HG03175 (cell line): ENCODE results near the gene ERH.
"Not testable (repeated sequence)": the region's sequence is repeated elsewhere in the genome, so short reads cannot be mapped to it uniquely, and the experiment has no call there.

Source experiments
- ATAC-seq: cut with Tn5 transposase; IDR thresholded peaks from one replicate; pipeline ENCODE4 v1.9.1; 2021; ENCODE audit warnings: mild to moderate bottlenecking, moderate library complexity; ENCODE audit not compliant: unreplicated experiment

The ERH gene

GRCh38 chr14:69398053-69398817, at the start of gene ERH, which contains the start of gene SLC39A9:
TSS of gene ERH (minus strand) at chr14:69398299. CDS start at chr14:69398233, 66 bp downstream.
TSS of gene SLC39A9 (plus strand) at chr14:69398692. CDS start at chr14:69399370, 678 bp downstream.
- peak; percentile 90 for ATAC-seq

- no peak for ATAC-seq
Observed at GRCh38 chr14:69443296-69443805, 45.3 kb upstream of the ERH start.

GRCh38 chr14:69441948-69442347, 43.8 kb upstream of the ERH start:
- ATAC-seq = no peak

- no peak for ATAC-seq
Observed at GRCh38 chr14:69439521-69440270, 41.6 kb upstream of the ERH start.

GRCh38 chr14:69432364-69432763, 34.3 kb upstream of the ERH start:
- ATAC-seq = no peak

GRCh38 chr14:69430306-69430939, 32.3 kb upstream of the ERH start:
- no peak for ATAC-seq

- no peak for ATAC-seq
Observed at GRCh38 chr14:69429643-69430042, 31.5 kb upstream of the ERH start.

GRCh38 chr14:69428289-69428998, 30.3 kb upstream of the ERH start:
- ATAC-seq = peak; percentile 67

GRCh38 chr14:69427596-69427995, 29.5 kb upstream of the ERH start:
- ATAC-seq = no peak

GRCh38 chr14:69424149-69424923, 26.2 kb upstream of the ERH start:
- no peak for ATAC-seq

- ATAC-seq = no peak
Observed at GRCh38 chr14:69423279-69423678, 25.2 kb upstream of the ERH start.

GRCh38 chr14:69416087-69416486, 18.0 kb upstream of the ERH start:
- ATAC-seq = not testable (repeated sequence)

GRCh38 chr14:69413483-69413882, 15.4 kb upstream of the ERH start:
- ATAC-seq = no peak

GRCh38 chr14:69408331-69408960, 10.3 kb upstream of the ERH start:
- no peak for ATAC-seq

- ATAC-seq = no peak
Observed at GRCh38 chr14:69405762-69406161, 7.7 kb upstream of the ERH start.

- no peak for ATAC-seq
Observed at GRCh38 chr14:69404883-69405282, 6.8 kb upstream of the ERH start.

- no peak for ATAC-seq
Observed at GRCh38 chr14:69404478-69404877, 6.4 kb upstream of the ERH start.

- no peak for ATAC-seq
Observed at GRCh38 chr14:69401841-69402240, 3.7 kb upstream of the ERH start.

GRCh38 chr14:69400154-69400553, 2.1 kb upstream of the ERH start:
- ATAC-seq = no peak

- no peak for ATAC-seq
Observed at GRCh38 chr14:69399750-69400149, 1.7 kb upstream of the ERH start.
